ENCODE measurements around the gene PDE12. TPM values are rescaled to one million over a fixed set of nuclear protein-coding genes. Genes with fewer than 3 reads are reported as not detected.

PDE12 gene
- total and polyA plus RNA-seq, 2 experiments from 2014 or later, result 3.7 to 10.2 TPM

DNA sequence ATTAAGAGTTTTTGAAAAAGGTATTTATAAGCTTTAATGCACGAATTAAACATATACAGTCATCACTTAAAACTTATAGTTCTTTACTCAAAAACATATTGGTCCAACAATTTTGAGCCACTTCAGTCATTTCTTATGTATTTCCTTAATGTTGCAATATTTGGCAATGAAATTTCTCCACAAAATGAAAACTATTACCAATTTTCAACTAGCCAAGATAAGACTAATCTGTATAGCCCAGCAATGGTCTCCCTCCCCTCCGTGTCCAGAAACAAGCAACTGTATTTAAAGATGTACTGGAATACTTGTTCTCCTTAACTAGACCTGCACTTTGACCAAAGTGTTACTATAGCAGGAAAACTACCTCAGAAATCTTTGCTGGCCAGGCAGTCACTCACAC lies 31.8 kb downstream of the PDE12 start:
- peaks cover 10% of the 10 kb centered on the region for H3K4me1 ChIP-seq (ENCODE audit: low read depth)
- H3K36me3 ChIP-seq, result peaks cover 7% of the 10 kb centered on the region
- no peaks in the 10 kb centered on the region for H3K27me3 ChIP-seq
- DNase-seq (ENCODE audit: low read depth in 1 of 2, low spot score in 1 of 2), result peak in 1 of 2 donors; percentile 51
- H3K4me3 ChIP-seq, result no peak overlapping the region
- H3K27ac ChIP-seq, result no peak overlapping the region
- TF ChIP-seq, protein P1, sequence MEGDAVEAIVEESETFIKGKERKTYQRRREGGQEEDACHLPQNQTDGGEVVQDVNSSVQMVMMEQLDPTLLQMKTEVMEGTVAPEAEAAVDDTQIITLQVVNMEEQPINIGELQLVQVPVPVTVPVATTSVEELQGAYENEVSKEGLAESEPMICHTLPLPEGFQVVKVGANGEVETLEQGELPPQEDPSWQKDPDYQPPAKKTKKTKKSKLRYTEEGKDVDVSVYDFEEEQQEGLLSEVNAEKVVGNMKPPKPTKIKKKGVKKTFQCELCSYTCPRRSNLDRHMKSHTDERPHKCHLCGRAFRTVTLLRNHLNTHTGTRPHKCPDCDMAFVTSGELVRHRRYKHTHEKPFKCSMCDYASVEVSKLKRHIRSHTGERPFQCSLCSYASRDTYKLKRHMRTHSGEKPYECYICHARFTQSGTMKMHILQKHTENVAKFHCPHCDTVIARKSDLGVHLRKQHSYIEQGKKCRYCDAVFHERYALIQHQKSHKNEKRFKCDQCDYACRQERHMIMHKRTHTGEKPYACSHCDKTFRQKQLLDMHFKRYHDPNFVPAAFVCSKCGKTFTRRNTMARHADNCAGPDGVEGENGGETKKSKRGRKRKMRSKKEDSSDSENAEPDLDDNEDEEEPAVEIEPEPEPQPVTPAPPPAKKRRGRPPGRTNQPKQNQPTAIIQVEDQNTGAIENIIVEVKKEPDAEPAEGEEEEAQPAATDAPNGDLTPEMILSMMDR (IDR thresholded peaks at IDR 0.05; ENCODE audit: low read depth, low read length), result no peak
- no peaks in the 10 kb centered on the region for H3K9me3 ChIP-seq (ENCODE audit: low read depth)

DNA sequence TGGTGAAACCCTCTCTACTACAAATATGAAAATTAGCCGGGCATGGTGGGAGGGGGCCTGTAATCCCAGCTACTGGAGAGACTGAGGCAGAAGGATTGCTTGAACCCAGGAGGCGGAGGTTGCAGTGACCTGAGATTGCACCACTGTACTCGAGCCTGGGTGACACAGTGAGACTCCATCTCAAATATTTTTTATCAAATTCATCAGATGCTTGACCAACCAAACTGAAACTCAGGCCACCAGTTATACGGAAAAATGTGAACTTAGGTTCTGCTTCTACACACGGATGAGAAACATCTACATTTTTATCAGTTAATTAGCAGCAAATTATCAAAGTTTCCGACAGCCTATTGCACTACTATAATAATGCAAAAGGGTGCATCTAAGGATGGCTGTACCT lies 36.2 kb downstream of the PDE12 start:
- H3K27ac ChIP-seq, result no peak overlapping the region
- H3K4me1 ChIP-seq (ENCODE audit: low read depth), result peaks cover 21% of the 10 kb centered on the region
- H3K27me3 ChIP-seq, result no peaks in the 10 kb centered on the region
- no peaks in the 10 kb centered on the region for H3K9me3 ChIP-seq (ENCODE audit: low read depth)
- DNase-seq (ENCODE audit: low read depth in 1 of 2, low spot score in 1 of 2), result no peak
- no peaks in the 10 kb centered on the region for H3K36me3 ChIP-seq
- no peak overlapping the region for H3K4me3 ChIP-seq
- TF ChIP-seq, protein P1 (IDR thresholded peaks at IDR 0.05; ENCODE audit: low read depth, low read length), result no peak

DNA sequence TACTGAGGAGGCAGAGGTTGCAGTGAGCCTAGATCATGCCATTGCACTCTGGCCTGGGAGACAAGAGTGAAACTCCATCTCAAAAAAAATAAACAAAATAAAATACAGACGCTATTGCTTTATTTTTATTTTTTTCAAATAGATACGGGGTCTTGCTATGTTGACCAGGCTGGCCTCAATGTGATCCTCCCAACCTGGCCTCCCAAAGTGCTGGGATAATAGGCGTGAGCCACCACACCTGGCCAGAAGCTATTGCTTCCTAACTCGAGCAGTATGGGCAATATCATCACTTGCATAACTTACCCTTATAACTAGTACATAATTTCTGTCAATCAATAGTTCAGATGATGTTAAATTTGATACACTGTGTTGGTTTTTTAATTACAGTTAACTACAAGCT lies 38.1 kb downstream of the PDE12 start:
- TF ChIP-seq, protein P1 (IDR thresholded peaks at IDR 0.05; ENCODE audit: low read depth, low read length), result no peak
- Histone ChIP-seq H3K4me1 (ENCODE audit: low read depth) (peaks cover 33% of the 10 kb centered on the region), H3K27me3 (no peaks in the 10 kb centered on the region), H3K27ac (no peak overlapping the region), H3K9me3 (ENCODE audit: low read depth) (no peaks in the 10 kb centered on the region), H3K36me3 (no peaks in the 10 kb centered on the region), H3K4me3 (no peak overlapping the region)
- no peak for DNase-seq (ENCODE audit: low read depth in 1 of 2, low spot score in 1 of 2)

DNA sequence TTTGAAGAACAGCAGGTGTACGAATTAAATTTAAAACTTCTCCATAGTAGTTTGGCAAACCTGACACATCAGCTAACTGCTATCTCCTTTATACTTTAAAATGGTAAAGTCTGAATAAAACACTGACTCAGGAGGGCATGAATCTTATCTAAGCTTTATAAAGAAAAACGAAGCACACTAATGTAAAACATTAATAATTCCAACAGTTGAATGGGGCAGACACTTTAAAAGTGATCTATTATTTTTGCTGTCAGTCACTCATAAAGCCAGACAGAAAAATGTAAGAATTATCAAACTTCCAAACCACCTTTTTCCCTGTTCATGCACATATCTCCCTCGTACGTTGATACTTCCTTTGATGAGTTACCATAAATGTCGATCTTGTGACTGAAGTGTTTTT lies 38.5 kb downstream of the PDE12 start:
- Histone ChIP-seq H3K4me3 (peak overlapping the region; percentile 76), H3K36me3 (no peaks in the 10 kb centered on the region), H3K27ac (no peak overlapping the region), H3K9me3 (ENCODE audit: low read depth) (no peaks in the 10 kb centered on the region), H3K27me3 (no peaks in the 10 kb centered on the region), H3K4me1 (ENCODE audit: low read depth) (peaks cover 37% of the 10 kb centered on the region)
- TF ChIP-seq, protein P1 (IDR thresholded peaks at IDR 0.05; ENCODE audit: low read depth, low read length), result no peak
- DNase-seq (ENCODE audit: low read depth in 1 of 2, low spot score in 1 of 2), result no peak

DNA sequence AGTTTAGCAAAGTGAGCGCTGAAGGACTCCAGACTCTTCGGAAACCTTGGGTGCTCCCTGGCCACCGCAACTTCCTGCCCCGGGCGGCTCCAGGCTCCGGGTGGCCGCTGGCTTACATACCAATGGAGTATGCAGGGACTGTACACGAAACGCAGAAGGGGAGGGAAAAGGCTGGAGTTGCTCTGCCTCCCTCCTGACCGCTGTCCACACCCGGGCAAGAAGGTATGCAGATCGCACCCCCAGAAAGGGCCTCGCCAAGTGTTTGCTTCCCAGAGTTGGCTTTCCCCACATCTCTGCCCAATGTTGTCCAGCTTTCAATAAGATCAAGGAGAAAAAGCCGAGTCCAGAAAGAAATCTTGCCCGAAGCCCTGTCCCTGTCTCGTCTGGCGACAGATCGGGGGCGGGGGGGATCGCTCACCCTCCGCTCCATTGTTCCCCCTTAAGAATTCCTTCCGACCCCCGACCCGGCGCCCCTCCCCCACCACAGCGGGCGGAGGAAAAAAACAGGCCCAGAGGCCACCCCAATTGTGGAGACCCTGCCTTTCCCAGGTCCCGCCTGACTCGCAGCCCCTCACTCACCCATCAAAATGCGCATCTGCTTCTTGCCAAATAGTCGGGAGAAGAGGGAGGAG lies 40.5 kb downstream of the PDE12 start:
- TF ChIP-seq, protein P1 (IDR thresholded peaks at IDR 0.05; ENCODE audit: low read depth, low read length), result no peak
- Histone ChIP-seq H3K27me3 (no peaks in the 10 kb centered on the region), H3K4me3 (peak overlapping the region; percentile 76), H3K9me3 (ENCODE audit: low read depth) (no peaks in the 10 kb centered on the region), H3K27ac (peak overlapping the region; percentile 99), H3K4me1 (ENCODE audit: low read depth) (peaks cover 37% of the 10 kb centered on the region), H3K36me3 (no peaks in the 10 kb centered on the region)
- DNase-seq (ENCODE audit: low read depth in 1 of 2, low spot score in 1 of 2), result peak; percentile 92 to 97
